ENCODE results near the gene SPOUT1. TPM values are rescaled to one million over a fixed set of nuclear protein-coding genes. Genes with fewer than 3 reads are reported as not detected.

Gene SPOUT1
- total RNA-seq, 1 experiment from 2014 or later = 66.4 TPM

DNA sequence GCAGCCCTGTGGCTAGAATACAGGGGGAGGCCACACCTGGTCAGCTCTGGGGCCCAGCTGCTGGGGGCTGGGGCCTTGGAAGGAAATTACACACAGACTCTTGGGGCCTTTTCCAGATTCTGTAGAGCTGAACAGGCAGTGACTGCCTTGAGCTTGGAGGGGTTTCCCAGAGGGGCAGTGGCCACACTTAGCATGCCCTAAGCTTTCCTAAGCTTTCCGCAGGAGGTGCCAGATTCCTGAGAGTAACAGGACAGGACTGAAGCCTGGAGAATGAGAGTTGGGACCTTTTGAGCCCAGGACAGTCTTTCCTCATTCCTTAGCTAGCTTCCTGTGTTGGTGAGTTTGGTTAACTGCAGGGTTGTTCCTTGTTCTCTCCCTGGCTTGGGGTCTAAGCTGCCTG, 41.1 kb downstream of the SPOUT1 start:
- ChIA-PET CTCF (interaction anchor here (0.6 kb wide), 1 partner anchor 835 kb away, joined by 5 read pairs; no protein-coding TSS in a partner anchor), POLR2A (ENCODE audit: low non-redundant PET) (no interaction called here)
- H3K27me3 ChIP-seq (replicated peaks; ENCODE audit: insufficient read depth, low read depth, low read length, poor library complexity) = no peaks in the 10 kb centered on the region
- DNase-seq (ENCODE audit: low spot score) = no peak
- TF ChIP-seq EZH2 (IDR thresholded peaks at IDR 0.05; ENCODE audit: borderline replicate concordance, low read depth, low read length, poor library complexity, severe bottlenecking) (no peak), CTCF (conservative IDR thresholded peaks at IDR 0.05; ENCODE audit: low read depth, low read length) (no peak)
- peaks cover 4% of the 10 kb centered on the region for H3K4me1 ChIP-seq (ENCODE audit: insufficient read depth, low read length, poor library complexity, severe bottlenecking)
- H3K4me3 ChIP-seq (ENCODE audit: low read depth, low read length, poor library complexity, severe bottlenecking) = peak overlapping the region; percentile 86
- BruUV-seq (replicated peaks) = no TSS peak
- no peak overlapping the region for H3K27ac ChIP-seq (ENCODE audit: low read depth, low read length, poor library complexity, severe bottlenecking)
- H3K36me3 ChIP-seq (ENCODE audit: insufficient read depth, low read length, poor library complexity, severe bottlenecking) = peaks cover 10% of the 10 kb centered on the region
- no peaks in the 10 kb centered on the region for H3K9me3 ChIP-seq (ENCODE audit: low read depth, low read length, poor library complexity, severe bottlenecking)
- intact Hi-C loops (cut with micrococcal nuclease; ENCODE audit: unreplicated experiment) = no loop called here

DNA sequence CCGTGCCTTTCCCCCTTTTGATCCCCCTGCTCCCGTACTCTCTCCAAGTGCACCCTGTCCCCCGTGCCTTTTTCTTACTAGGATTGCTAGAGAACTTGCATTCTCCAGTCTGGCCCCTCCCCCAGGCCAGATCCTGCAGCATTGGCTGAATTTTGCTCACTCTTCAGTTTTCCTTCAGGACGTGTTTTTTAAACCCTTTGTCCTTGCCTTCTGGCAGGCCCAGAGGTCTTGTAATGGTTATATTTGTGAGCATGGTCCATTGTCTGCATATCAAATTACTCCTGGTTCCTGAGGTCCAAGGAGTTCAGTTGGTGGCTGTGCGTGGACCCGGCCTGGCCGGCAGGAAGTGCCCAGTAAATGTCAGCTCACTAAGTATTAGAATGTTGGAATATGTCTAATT, 41.9 kb downstream of the SPOUT1 start:
- Histone ChIP-seq H3K9me3 (ENCODE audit: low read depth, low read length, poor library complexity, severe bottlenecking) (no peaks in the 10 kb centered on the region), H3K27me3 (replicated peaks; ENCODE audit: insufficient read depth, low read depth, low read length, poor library complexity) (no peaks in the 10 kb centered on the region), H3K27ac (ENCODE audit: low read depth, low read length, poor library complexity, severe bottlenecking) (peak overlapping the region; percentile 66), H3K4me3 (ENCODE audit: low read depth, low read length, poor library complexity, severe bottlenecking) (peak overlapping the region; percentile 86), H3K36me3 (ENCODE audit: insufficient read depth, low read length, poor library complexity, severe bottlenecking) (peaks cover 6% of the 10 kb centered on the region), H3K4me1 (ENCODE audit: insufficient read depth, low read length, poor library complexity, severe bottlenecking) (peaks cover 7% of the 10 kb centered on the region)
- BruUV-seq (replicated peaks) = no TSS peak
- POLR2A ChIA-PET (ENCODE audit: low non-redundant PET) = no interaction called here
- DNase-seq (ENCODE audit: low spot score) = peak; percentile 22
- CTCF ChIA-PET = no interaction called here
- intact Hi-C loops (cut with micrococcal nuclease; ENCODE audit: unreplicated experiment) = no loop called here
- no peak for TF ChIP-seq CTCF (conservative IDR thresholded peaks at IDR 0.05; ENCODE audit: low read depth, low read length)
- TF ChIP-seq EZH2 (IDR thresholded peaks at IDR 0.05; ENCODE audit: borderline replicate concordance, low read depth, low read length, poor library complexity, severe bottlenecking) = no peak

- peak within 1 kb of the TSS; percentile 86 for H3K4me3 ChIP-seq (ENCODE audit: low read depth, low read length, poor library complexity, severe bottlenecking)
- peak within 1 kb of the TSS; percentile 66 for H3K27ac ChIP-seq (ENCODE audit: low read depth, low read length, poor library complexity, severe bottlenecking)
- BruUV-seq (replicated peaks) = no TSS peak
- peaks cover 7% of the 10 kb centered on the region for H3K4me1 ChIP-seq (ENCODE audit: insufficient read depth, low read length, poor library complexity, severe bottlenecking)
- no peaks in the 10 kb centered on the region for H3K27me3 ChIP-seq (replicated peaks; ENCODE audit: insufficient read depth, low read depth, low read length, poor library complexity)
- ChIA-PET CTCF (no interaction called here), POLR2A (ENCODE audit: low non-redundant PET) (no interaction called here)
- DNase-seq (ENCODE audit: low spot score) = peak; percentile 90
- no peaks in the 10 kb centered on the region for H3K36me3 ChIP-seq (ENCODE audit: insufficient read depth, low read length, poor library complexity, severe bottlenecking)
- H3K9me3 ChIP-seq (ENCODE audit: low read depth, low read length, poor library complexity, severe bottlenecking) = no peaks in the 10 kb centered on the region
- no peak for TF ChIP-seq EZH2 (IDR thresholded peaks at IDR 0.05; ENCODE audit: borderline replicate concordance, low read depth, low read length, poor library complexity, severe bottlenecking)
- TF ChIP-seq CTCF (conservative IDR thresholded peaks at IDR 0.05; ENCODE audit: low read depth, low read length) = no peak
- intact Hi-C loops (cut with micrococcal nuclease; ENCODE audit: unreplicated experiment) = no loop called here
Observed at GRCh38 chr9:128786681-128787601, 42.7 kb downstream of the SPOUT1 start, which contains the start of gene TBC1D13. TBC1D13 (plus strand) TSS chr9:128787253; CDS start chr9:128787354, 101 bp downstream.
